SKM-1 (cell line): ENCODE data around the gene PITRM1.
"Not testable (repeated sequence)": the region's sequence is repeated elsewhere in the genome, so short reads cannot be mapped to it uniquely, and the experiment has no call there.

ENCODE experiments used
- DNase-seq: peaks from one replicate; lab custom pipeline; 2025; ENCODE audit not compliant: unreplicated experiment; lab: John Stamatoyannopoulos, UW

Gene PITRM1

GRCh38 chr10:3199488-3199887 is 26.9 kb upstream of the PITRM1 start:
- DNase-seq: no peak

GRCh38 chr10:3198900-3199299 is 26.3 kb upstream of the PITRM1 start:
- DNase-seq: no peak

GRCh38 chr10:3197348-3198003 is 24.9 kb upstream of the PITRM1 start:
- no peak for DNase-seq

DNA sequence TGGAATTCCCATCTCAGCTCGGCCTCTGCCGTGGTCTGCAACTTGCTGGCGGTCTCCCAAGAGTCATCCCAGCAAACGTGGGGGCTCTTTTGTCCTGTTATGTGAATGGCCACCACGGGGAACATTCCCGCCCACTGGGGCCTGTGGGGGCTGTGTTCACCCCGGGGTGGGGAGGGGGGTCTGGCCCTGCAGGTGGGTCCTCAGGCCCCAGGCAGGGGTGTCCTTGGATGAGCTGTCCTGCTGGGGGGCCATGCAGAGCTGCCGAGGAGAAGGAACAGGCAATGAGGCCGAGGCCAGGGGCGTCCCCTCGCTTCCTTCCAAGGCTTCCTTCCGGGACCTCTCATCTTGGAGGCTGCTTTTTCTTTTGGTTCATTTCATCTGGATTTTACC is 24.4 kb upstream of the PITRM1 start:
- DNase-seq: no peak

DNA sequence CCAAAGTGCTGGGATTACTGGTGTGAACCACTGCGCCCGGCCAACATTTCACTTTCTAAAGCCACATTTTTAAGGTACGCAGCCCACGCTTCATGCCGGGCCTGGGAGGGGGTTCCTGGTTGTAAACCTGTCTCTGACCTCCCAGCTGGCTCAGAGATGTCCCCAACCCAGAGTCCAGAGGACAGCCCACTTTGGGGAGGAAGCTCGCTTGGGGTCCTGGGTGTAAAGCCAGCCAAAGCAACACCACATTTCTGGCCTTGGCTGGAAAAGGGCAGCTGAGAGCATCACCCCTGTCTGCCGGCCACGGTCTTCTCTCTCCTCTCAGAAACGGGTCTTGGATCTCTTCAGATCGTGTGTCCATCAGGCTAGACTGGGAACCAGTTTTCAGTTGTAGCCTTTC is 23.9 kb upstream of the PITRM1 start:
- DNase-seq: no peak

DNA sequence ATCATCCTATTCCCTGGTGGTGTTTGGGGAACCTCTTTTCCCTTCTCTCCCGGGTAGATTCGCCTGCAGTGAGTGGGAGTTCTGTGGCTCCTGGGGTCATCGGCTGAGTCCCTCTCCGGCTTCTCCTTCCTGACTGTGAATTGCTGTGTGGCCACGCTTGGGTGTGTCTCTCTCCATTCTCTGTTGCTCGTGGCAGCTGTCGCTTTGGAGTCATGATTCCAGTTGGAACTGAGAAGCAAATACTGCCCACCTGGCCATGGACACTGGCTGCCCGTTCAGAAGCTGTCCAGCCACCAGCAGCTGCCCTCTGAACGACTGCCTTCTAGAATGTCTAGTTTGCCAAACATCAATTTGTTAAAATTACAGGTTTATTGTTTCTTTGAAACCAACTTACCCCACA is 23.1 kb upstream of the PITRM1 start:
- DNase-seq: no peak

GRCh38 chr10:3195286-3195685 is 22.7 kb upstream of the PITRM1 start:
- DNase-seq: no peak

DNA sequence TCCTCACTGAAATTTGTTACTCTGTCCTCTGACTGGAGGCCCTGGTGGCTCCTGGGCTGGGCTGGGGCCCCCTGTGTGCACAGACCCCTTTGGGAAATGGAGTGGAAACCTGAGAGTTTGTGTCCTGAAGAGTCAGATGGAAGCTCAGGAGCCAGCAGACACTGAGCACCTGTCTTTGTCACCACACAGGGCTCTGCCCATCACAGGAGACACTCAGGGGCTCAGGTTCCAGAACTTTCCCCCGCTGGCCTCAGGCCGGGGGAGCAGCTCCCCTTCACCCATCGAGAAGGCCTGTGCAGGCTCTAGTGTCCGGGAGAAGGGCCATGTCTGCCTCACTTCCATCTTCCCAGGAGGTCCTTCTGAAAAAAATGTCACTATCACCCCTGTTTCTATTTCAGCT is 22.3 kb upstream of the PITRM1 start:
- no peak for DNase-seq

DNA sequence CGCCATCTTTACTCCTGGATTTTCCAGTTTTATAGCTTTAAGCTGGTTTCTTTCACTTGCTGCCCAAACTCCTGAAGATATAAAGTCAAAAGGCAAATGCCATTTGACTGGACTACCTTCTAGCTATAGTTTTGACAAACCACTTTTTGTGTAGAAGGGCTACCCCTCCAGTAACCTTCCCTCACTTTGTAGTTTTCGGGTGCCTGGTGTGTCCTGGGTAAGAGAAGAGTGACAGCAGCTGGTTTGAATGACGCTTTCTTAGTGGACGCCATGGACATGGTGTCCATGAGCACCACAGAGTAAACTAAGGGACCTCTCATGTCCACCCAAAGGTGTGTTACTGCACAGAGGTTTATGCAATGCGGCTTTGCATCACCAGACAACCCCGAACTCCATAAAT is 21.2 kb upstream of the PITRM1 start:
- DNase-seq: no peak

- peak; percentile 1 for DNase-seq
These were observed 20.5 kb upstream of the PITRM1 start for GRCh38 chr10:3192856-3193635.

GRCh38 chr10:3190817-3191216 is 18.2 kb upstream of the PITRM1 start:
- DNase-seq: no peak

GRCh38 chr10:3187229-3187628 is 14.6 kb upstream of the PITRM1 start:
- DNase-seq: not testable (repeated sequence)

DNA sequence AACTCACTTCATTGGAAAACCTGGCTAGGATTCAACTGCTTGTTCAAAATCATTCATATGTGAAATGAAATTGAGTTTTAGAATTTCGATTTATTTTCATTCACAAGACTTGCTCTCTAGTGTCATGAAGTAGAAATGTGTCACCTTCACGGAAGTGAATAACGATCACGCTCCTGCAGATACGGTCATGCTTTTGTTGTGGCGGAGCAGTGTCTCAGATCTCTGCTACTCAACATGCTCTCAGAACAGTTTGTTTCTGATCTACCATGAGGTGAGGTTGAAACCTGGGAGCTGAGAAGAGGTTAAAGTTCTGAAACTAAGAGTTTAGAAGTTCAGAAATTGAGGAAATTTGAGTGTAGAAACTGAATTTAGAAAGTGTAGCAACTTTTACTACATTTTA is 13.8 kb upstream of the PITRM1 start:
- DNase-seq: no peak

- DNase-seq: no peak
These were observed 12.8 kb upstream of the PITRM1 start for GRCh38 chr10:3185386-3185785.

DNA sequence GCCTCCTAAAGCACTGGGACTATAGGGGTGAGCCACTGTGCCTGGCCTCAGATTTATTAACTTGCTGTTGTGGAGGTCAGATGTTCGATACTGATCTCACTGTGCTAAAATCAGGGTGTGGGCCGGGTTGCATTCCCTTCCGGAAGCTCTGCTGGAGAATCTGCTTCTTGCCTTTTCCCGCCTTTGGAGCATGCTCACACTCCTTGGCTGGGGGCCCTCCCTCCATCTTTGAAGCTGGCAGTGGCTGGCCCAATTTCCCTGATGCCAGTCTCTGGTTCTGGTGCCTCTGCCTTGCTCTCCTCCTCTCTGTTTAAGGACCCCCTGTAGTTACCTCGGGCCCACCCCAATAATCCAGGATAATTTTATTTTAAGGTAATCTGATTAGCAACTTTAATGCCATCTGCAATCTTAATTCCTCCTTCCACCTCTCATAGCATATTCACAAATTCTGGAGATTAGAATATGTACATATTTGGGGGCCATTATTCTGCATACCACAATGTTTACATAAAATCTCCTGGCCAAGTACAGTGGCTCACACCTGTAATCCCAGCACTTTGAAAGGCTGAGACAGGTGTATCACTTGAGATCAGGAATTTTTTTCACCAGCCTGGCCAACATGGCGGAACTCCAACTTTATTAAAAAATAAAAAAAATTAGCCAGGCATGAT is 7.9 kb upstream of the PITRM1 start:
- no peak for DNase-seq

- no peak for DNase-seq
These were observed 6.6 kb upstream of the PITRM1 start for GRCh38 chr10:3179174-3179573.

DNA sequence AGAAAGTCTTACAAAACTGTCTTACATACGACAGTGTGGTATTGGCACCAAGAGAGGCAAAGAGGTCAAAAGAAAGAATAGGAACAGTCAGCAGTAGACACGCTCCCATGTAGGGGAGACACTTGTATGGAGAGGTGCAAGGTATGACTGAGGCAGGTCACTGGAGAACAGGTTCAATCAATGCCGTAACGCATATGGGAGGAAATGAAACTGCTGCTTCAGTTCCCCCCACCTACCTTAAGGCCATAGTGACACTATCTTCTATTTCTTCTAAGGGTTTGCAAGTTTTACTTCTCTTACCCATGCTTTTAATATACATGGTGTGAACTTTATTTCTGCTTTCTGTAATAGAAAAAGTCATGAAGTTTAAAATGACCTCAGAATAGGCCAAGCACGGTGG is 5.5 kb upstream of the PITRM1 start:
- no peak for DNase-seq

DNA sequence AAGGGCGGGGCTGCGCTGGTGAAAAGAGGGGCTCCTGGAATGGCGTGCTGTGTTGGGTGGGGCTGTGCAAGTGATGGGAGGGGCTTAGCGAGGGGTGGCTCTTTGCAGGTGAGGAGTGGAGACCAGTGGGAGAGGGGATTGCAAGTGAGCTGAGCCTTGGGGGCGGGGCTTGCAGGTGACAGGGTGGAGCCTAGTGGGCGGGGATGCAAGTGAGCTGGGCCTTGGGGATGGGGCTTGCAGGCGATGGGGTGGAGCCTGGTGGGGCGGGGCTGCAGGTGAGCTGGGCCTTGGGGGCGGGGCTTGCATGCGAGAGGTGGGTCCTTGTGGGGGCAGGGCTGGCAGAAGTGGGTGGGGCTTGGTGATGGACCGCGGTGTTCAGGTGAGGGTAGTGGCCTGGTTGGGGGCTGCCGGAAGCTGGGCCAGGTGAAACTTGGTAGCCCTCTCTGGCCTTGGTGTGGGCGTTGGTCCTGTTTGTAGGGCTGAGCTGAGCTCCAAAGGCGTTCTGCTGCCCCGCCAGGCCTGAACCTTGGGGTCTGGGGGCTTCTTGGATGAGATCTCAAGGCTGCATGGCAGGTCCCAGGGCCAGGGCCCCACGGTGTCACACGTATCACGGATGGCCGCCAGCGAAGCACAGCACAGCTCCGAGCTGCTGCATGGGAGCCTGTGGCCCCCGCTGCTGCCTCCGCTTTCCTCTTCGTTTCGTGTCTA is 743 bp upstream of the PITRM1 start:
- no peak for DNase-seq

GRCh38 chr10:3172081-3172445 is 519 bp downstream of the PITRM1 start:
- no peak for DNase-seq

GRCh38 chr10:3171488-3171887 is 1.1 kb downstream of the PITRM1 start:
- not testable (repeated sequence) for DNase-seq

DNA sequence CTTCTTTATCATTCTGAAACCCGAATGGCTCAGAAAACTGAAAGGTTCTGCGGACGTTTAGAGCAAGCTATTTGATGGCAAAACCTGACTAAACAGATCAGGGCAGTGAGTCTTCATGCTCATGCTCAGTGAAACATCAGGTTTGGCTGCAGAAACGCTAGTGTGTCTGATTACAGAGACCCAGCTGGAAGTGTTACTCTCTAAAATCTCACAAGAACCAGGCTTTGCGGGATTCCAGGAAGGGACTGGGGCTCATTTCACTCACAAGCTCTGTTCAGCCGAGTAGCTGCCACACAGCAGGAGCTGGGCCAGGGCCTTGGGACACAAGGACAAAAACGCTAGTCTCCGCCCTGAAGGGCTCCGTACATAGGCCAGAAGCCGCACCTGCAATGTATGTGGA is 2.9 kb downstream of the PITRM1 start:
- DNase-seq: no peak

- no peak for DNase-seq
These were observed 3.3 kb downstream of the PITRM1 start for GRCh38 chr10:3169271-3169670.
